Smooth muscle cell (in vitro differentiated cells): ENCODE results near the gene MARCHF3. TPM values are rescaled to one million over a fixed set of nuclear protein-coding genes. Genes with fewer than 3 reads are reported as not detected.

Experiments
- DNase-seq: peaks from one replicate; lab custom pipeline; 2025; ENCODE audit not compliant: unreplicated experiment; lab: John Stamatoyannopoulos, UW
- H2AFZ ChIP-seq: fragments of 200-600 bp; sonication (generic); 2 replicates; pipeline ENCODE4 v1.6.0; 2016; ENCODE audit warnings: antibody characterized with exemption, low read depth, mild to moderate bottlenecking
- H3F3A ChIP-seq: fragments of 200-600 bp; sonication (generic); 2 replicates; pipeline ENCODE4 v1.6.0; 2017; ENCODE audit warnings: antibody characterized with exemption, low read depth
- H3K27ac ChIP-seq: fragments of 200-600 bp; sonication (generic); 2 replicates; pipeline ENCODE4 v1.5.1; 2016; ENCODE audit warnings: low read depth, mild to moderate bottlenecking
- H3K27me3 ChIP-seq: fragments of 200-600 bp; sonication (generic); 2 replicates; pipeline ENCODE4 v1.6.1; 2016; ENCODE audit warnings: low read depth, mild to moderate bottlenecking
- H3K36me3 ChIP-seq: fragments of 200-600 bp; sonication (generic); 2 replicates; pipeline ENCODE4 v1.5.1; 2016; ENCODE audit warnings: low read depth
- H3K4me1 ChIP-seq: fragments of 200-600 bp; sonication (generic); 2 replicates; pipeline ENCODE4 v1.5.1; 2016; ENCODE audit warnings: low read depth
- H3K4me2 ChIP-seq: fragments of 200-600 bp; sonication (generic); 2 replicates; pipeline ENCODE4 v1.6.0; 2016; ENCODE audit warnings: mild to moderate bottlenecking
- H3K4me3 ChIP-seq: fragments of 200-600 bp; sonication (generic); 2 replicates; pipeline ENCODE4 v1.5.1; 2016; ENCODE audit warnings: mild to moderate bottlenecking
- H3K79me2 ChIP-seq: fragments of 200-600 bp; sonication (generic); 2 replicates; pipeline ENCODE4 v1.6.0; 2016; ENCODE audit warnings: low read depth, mild to moderate bottlenecking
- H3K9ac ChIP-seq: fragments of 200-600 bp; sonication (generic); 2 replicates; pipeline ENCODE4 v1.6.0; 2016; ENCODE audit warnings: low read depth
- H3K9me3 ChIP-seq: fragments of 200-600 bp; sonication (generic); replicated peaks from 2 replicates; pipeline ENCODE4 v1.5.1; 2016; ENCODE audit warnings: low read depth
- H4K20me1 ChIP-seq: fragments of 200-600 bp; sonication (generic); 2 replicates; pipeline ENCODE4 v1.6.0; 2016; ENCODE audit warnings: low read depth
- CTCF ChIP-seq: fragments of 200-600 bp; sonication (generic); IDR thresholded peaks from 2 replicates; pipeline ENCODE4 v1.5.1; 2017; ENCODE audit warnings: borderline replicate concordance, mild to moderate bottlenecking, antibody characterized with exemption; ENCODE audit not compliant: insufficient read depth, poor library complexity, severe bottlenecking
- WGBS: methylation state at CpG from one replicate; pipeline ENCODE4 v1.1.7; 2016; ENCODE audit warnings: low lambda C conversion rate; 5-methylcytosine and 5-hydroxymethylcytosine counted together
- polyA plus RNA-seq: library from polyadenylated mRNA; unstranded; fragments of >200 nt; fragmentation: Nextera tagmentation; extraction: Ambion mirVana; gene quantifications from 2 replicates; pipeline ENCODE4 v1.2.1, GENCODE V29; 2016
- total RNA-seq: library from RNA; depleted of rRNA; stranded (reverse); fragments of >200 nt; gene quantifications from 2 replicates; pipeline ENCODE4 v1.2.3, GENCODE V29; 2014

MARCHF3 gene
- total and polyA plus RNA-seq, 2 experiments from 2014 or later = 17.8 to 30.8 TPM

DNA sequence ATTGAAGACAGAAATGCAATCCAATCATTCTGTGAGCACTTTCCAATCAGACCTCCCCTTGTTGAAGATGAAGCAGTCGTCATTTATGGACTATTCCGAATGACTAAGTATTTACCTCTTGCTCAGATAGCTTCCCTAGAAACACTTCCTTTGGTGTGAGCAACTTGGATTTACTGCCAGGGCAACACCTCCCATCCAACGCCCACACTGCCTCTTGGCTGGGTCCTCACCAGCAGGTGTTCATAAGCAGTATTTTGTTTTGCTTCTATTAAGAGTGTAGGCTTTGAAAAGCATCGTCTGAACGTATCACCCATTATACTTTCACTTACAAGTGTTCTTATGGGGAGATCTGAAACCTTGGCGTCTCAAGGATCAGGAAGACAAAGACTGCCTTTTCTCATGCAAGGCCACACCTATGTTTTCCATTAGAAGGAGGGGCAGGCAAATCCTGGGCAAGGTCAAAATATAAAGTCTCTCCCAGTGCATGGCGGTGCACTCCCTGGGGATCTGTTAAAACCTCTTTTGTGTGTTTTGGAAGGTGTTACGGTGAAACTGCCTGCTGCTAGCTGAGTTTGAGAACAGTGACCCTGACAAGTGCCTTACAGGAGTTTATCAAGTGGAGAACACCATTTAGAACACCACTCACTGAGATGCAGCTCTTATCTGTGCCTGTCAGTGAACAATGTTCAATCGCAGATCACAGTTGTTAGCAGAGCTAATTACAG lies 10.6 kb upstream of the MARCHF3 start:
- Histone ChIP-seq H3F3A (no peaks in the 10 kb centered on the region), H3K4me2 (no peak overlapping the region), H3K27me3 (no peaks in the 10 kb centered on the region), H3K4me3 (no peak overlapping the region), H3K27ac (no peak overlapping the region), H3K36me3 (no peaks in the 10 kb centered on the region), H3K9me3 (no peaks in the 10 kb centered on the region), H3K4me1 (no peaks in the 10 kb centered on the region), H2AFZ (no peak overlapping the region), H4K20me1 (no peaks in the 10 kb centered on the region), H3K79me2 (no peaks in the 10 kb centered on the region), H3K9ac (no peak overlapping the region)
- DNase-seq = no peak
- 48% methylated on average over 9 of the region's 9 CpGs for WGBS
- TF ChIP-seq CTCF = no peak

DNA sequence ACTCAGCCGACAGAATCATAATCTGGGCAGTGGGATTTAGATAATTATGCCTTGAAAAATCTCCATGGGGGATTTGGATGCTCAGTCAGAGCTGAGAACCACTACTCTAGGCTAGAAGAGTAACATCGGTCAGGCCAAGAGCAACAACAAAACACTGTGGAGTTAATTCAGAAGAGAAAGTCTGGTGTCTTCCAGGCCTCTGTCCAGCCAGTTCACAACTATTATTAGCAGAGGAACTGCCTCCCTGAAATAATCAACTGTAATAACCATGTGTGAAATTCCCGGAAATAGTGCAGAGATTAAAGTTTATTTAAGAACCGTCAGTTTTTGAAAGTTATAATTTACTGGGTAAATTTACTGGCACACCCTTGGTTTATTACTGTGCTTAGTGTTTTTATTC lies 8.2 kb upstream of the MARCHF3 start:
- no peaks in the 10 kb centered on the region for H3K79me2 ChIP-seq
- peaks cover 2% of the 10 kb centered on the region for H3K27me3 ChIP-seq
- H3K36me3 ChIP-seq = no peaks in the 10 kb centered on the region
- H3K4me1 ChIP-seq = no peaks in the 10 kb centered on the region
- H4K20me1 ChIP-seq = no peaks in the 10 kb centered on the region
- no peak overlapping the region for H3K9ac ChIP-seq
- DNase-seq = no peak
- H3K27ac ChIP-seq = no peak overlapping the region
- no peaks in the 10 kb centered on the region for H3K9me3 ChIP-seq
- 85% methylated on average over 4 of the region's 4 CpGs for WGBS
- no peak overlapping the region for H3K4me2 ChIP-seq
- TF ChIP-seq CTCF = no peak
- H3K4me3 ChIP-seq = no peak overlapping the region
- H3F3A ChIP-seq = no peaks in the 10 kb centered on the region
- H2AFZ ChIP-seq = no peak overlapping the region

DNA sequence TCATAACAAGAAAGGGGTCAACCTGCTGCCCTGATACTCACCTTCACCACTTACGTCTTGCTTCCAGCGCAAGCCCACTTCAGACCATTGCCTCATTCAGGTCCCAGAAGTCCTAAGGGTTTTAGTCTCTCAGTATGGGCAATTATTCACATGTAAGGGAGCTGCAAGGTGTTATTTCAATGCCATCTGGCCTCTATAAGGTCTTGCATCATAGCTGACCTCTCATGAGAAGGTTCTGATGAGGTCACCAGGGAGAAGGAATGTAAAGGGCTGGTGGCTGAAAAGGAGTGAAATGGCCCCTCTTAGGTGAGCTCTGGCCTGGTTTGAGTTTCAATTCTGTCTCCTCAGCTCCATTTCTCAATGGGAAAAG lies 1.5 kb upstream of the MARCHF3 start:
- Histone ChIP-seq H2AFZ (no peak overlapping the region), H3K4me3 (no peak overlapping the region), H3K36me3 (no peaks in the 10 kb centered on the region), H3K4me2 (no peak overlapping the region), H3K4me1 (peaks cover 3% of the 10 kb centered on the region), H3K27ac (no peak overlapping the region), H4K20me1 (no peaks in the 10 kb centered on the region), H3K9me3 (no peaks in the 10 kb centered on the region), H3F3A (no peaks in the 10 kb centered on the region), H3K9ac (no peak overlapping the region), H3K27me3 (peaks cover 7% of the 10 kb centered on the region), H3K79me2 (peaks cover 7% of the 10 kb centered on the region)
- DNase-seq = no peak
- WGBS = 90% methylated on average over 2 of the region's 2 CpGs
- TF ChIP-seq CTCF = no peak

- no peak for TF ChIP-seq CTCF
- DNase-seq = no peak
- H3K27me3 ChIP-seq = peaks cover 7% of the 10 kb centered on the region
- no peaks in the 10 kb centered on the region for H4K20me1 ChIP-seq
- peak overlapping the region; percentile 55 for H3K9ac ChIP-seq
- no peaks in the 10 kb centered on the region for H3K36me3 ChIP-seq
- peak overlapping the region; percentile 62 for H3K4me3 ChIP-seq
- H3K4me2 ChIP-seq = peak overlapping the region; percentile 83
- H3K4me1 ChIP-seq = peaks cover 3% of the 10 kb centered on the region
- no peaks in the 10 kb centered on the region for H3K9me3 ChIP-seq
- 23% methylated on average over 45 of the region's 45 CpGs for whole genome bisulfite sequencing
- H3K27ac ChIP-seq = no peak overlapping the region
- peak overlapping the region; percentile 96 for H2AFZ ChIP-seq
- peaks cover 7% of the 10 kb centered on the region for H3K79me2 ChIP-seq
- H3F3A ChIP-seq = no peaks in the 10 kb centered on the region
These were observed 947 bp upstream of the MARCHF3 start for GRCh38 chr5:127031147-127031862.
